K562 (cell line): ENCODE data around the gene SDF4. TPM values are rescaled to one million over a fixed set of nuclear protein-coding genes. Genes with fewer than 3 reads are reported as not detected.
A peak's percentile ranks its signal among the peaks of the same experiment; 100 is the strongest.

ENCODE experiments used
- ATAC-seq: fragments of 200-7000 bp; cut with Tn5 transposase; 3 replicates; pipeline ENCODE4 v1.9.1; 2020; ENCODE audit warnings: moderate library complexity
- BruUV-seq: library from RNA; stranded (reverse); fragments of 400-500 nt; replicated peaks from 2 replicates; lab custom pipeline; 2021; lab: Mats Ljungman, UMichigan
- CTCF ChIA-PET: fragments of 300-600 bp; formaldehyde crosslinking; extraction: SDS; loops from one replicate; lab custom pipeline; 2021; ENCODE audit warnings: low intra/inter-chr PET ratio; lab: Yijun Ruan, JAX
- POLR2A ChIA-PET: fragments of 300-600, 350-650 bp; sonication (Branson Sonifier 250); formaldehyde crosslinking; extraction: SDS; loops from one replicate; lab custom pipeline; 2021; ENCODE audit warnings: antibody characterized with exemption, inconsistent platforms; lab: Yijun Ruan, JAX
- DNase-seq, 4 experiments: peaks; one replicate each; pipeline versions ENCODE4 v3.0.0 to v3.0.0-alpha.2; 2011 to 2018; ENCODE audit warnings: low spot score in 3 of 4, mixed read lengths in 3 of 4; ENCODE audit errors: extremely low read depth in 1 of 4
- FAIRE-seq: peaks from 2 replicates; lab custom pipeline; 2011; peaks lifted over from hg19 to GRCh38; lab: Jason Lieb, UNC
- H2AFZ ChIP-seq: 2 replicates; pipeline ENCODE4 v1.6.0; 2011; ENCODE audit warnings: low read depth, low read length, control low read depth, inconsistent platforms
- H3K27ac ChIP-seq: fragments of 200-600 bp; 3 replicates; pipeline ENCODE4 v1.8.0; 2011; ENCODE audit warnings: low read depth, mild to moderate bottlenecking, control low read depth, inconsistent platforms, low read length, moderate library complexity, mixed read lengths; ENCODE audit errors: extremely low read depth
- H3K27me3 ChIP-seq, 2 experiments: fragments of 300-600 bp in 1 of 2; 2 replicates in 1 of 2; 3 replicates in 1 of 2; pipeline versions ENCODE4 v1.6.0 to v1.8.0; 2011; ENCODE audit warnings: inconsistent platforms in 2 of 2, low read length in 2 of 2, mild to moderate bottlenecking in 1 of 2, mixed read lengths in 1 of 2, moderate library complexity in 1 of 2; ENCODE audit not compliant: control insufficient read depth in 2 of 2, insufficient read depth in 2 of 2
- H3K36me3 ChIP-seq: fragments of 300-600 bp; 3 replicates; pipeline ENCODE4 v1.8.0; 2011; ENCODE audit warnings: mild to moderate bottlenecking, low read length, inconsistent platforms; ENCODE audit not compliant: control insufficient read depth, insufficient read depth
- H3K4me1 ChIP-seq, 2 experiments: fragments of 200-600 bp in 1 of 2; replicated peaks in 1 of 2; 2 replicates in 1 of 2; 3 replicates in 1 of 2; pipeline versions ENCODE4 v1.5.1 to v1.8.0; 2011; ENCODE audit warnings: inconsistent platforms in 2 of 2, low read length in 2 of 2, mild to moderate bottlenecking in 1 of 2, mixed read lengths in 1 of 2, moderate library complexity in 1 of 2; ENCODE audit not compliant: control insufficient read depth in 2 of 2, insufficient read depth in 2 of 2
- H3K4me2 ChIP-seq: 2 replicates; pipeline ENCODE4 v1.6.1; 2011; ENCODE audit warnings: low read length, control low read depth, inconsistent platforms, mixed read lengths; ENCODE audit not compliant: insufficient read depth
- H3K4me3 ChIP-seq: fragments of 200-600 bp; sonication (generic), shearing (Covaris generic); 2 replicates; pipeline ENCODE4 v1.5.1; 2016; ENCODE audit warnings: control low read depth, inconsistent platforms
- H3K79me2 ChIP-seq: fragments of 200-600 bp; 3 replicates; pipeline ENCODE4 v1.8.0; 2011; ENCODE audit warnings: low read length, inconsistent platforms; ENCODE audit not compliant: control insufficient read depth, insufficient read depth
- H3K9ac ChIP-seq, 2 experiments: 2 replicates each; pipeline versions ENCODE4 v1.6.0 to v1.6.1; 2011; ENCODE audit warnings: low read depth in 2 of 2, low read length in 2 of 2, control low read depth in 1 of 2, inconsistent platforms in 1 of 2, mild to moderate bottlenecking in 1 of 2, mixed read lengths in 1 of 2; ENCODE audit not compliant: insufficient read depth in 1 of 2
- H3K9me1 ChIP-seq: one replicate; pipeline ENCODE4 v1.6.0; 2011; ENCODE audit warnings: inconsistent platforms, mild to moderate bottlenecking, low read length, moderate library complexity; ENCODE audit not compliant: control insufficient read depth, insufficient read depth
- H3K9me3 ChIP-seq: replicated peaks from 2 replicates; pipeline ENCODE4 v1.5.1; 2011; ENCODE audit warnings: low read depth, low read length, inconsistent platforms; ENCODE audit not compliant: control insufficient read depth, insufficient read depth
- H4K20me1 ChIP-seq: replicated peaks from 2 replicates; pipeline ENCODE4 v1.6.1; 2011; ENCODE audit warnings: low read length, inconsistent platforms, mixed read lengths; ENCODE audit not compliant: control insufficient read depth, insufficient read depth
- BRCA1 ChIP-seq, 2 experiments: fragments of 450-650 bp in 1 of 2; sonication (generic) in 1 of 2; formaldehyde crosslinking in 1 of 2; IDR thresholded peaks; 2 replicates each; pipeline versions ENCODE4 v1.5.0 to v1.6.1; 2017 to 2020; ENCODE audit warnings: mild to moderate bottlenecking in 1 of 2, missing genetic modification reagents in 1 of 2
- CCNT2 ChIP-seq: IDR thresholded peaks from 2 replicates; pipeline ENCODE4 v1.6.1; 2011; ENCODE audit warnings: borderline replicate concordance, low read depth, mild to moderate bottlenecking, moderate library complexity, mixed read lengths, low read length; ENCODE audit not compliant: insufficient read length; ENCODE audit errors: extremely low read depth
- DLX4 ChIP-seq: fragments of 250-450 bp; sonication (Bioruptor Pico); IDR thresholded peaks from 2 replicates; pipeline ENCODE4 v1.6.1; 2021; ENCODE audit warnings: mild to moderate bottlenecking
- FUS ChIP-seq: fragments of 200-400 bp; formaldehyde crosslinking; optimal IDR thresholded peaks from 2 replicates; pipeline ENCODE3; 2017; ENCODE audit warnings: low read depth, low read length
- L3MBTL2 ChIP-seq: fragments of 450-650 bp; IDR thresholded peaks from 2 replicates; pipeline ENCODE4 v1.6.1; 2016; ENCODE audit warnings: mild to moderate bottlenecking, moderate library complexity
- MAX ChIP-seq: sonication (generic); formaldehyde crosslinking; IDR thresholded peaks from 2 replicates; pipeline ENCODE4 v1.9.0; 2022; ENCODE audit warnings: mild to moderate bottlenecking, missing genetic modification reagents
- RBM34 ChIP-seq: fragments of 200-400 bp; formaldehyde crosslinking; IDR thresholded peaks from 2 replicates; pipeline ENCODE4 v1.6.1; 2018; ENCODE audit warnings: low read length, borderline replicate concordance; ENCODE audit not compliant: insufficient read depth
- RBM39 ChIP-seq: fragments of 200-400 bp; formaldehyde crosslinking; optimal IDR thresholded peaks from 2 replicates; pipeline ENCODE3; 2018; ENCODE audit warnings: low read depth, low read length
- THRAP3 ChIP-seq: fragments of 450-650 bp; IDR thresholded peaks from 2 replicates; pipeline ENCODE4 v1.6.1; 2016; ENCODE audit warnings: mild to moderate bottlenecking, inconsistent platforms, borderline replicate concordance
- ZFP36 ChIP-seq: fragments of 150-350 bp; IDR thresholded peaks from 2 replicates; pipeline ENCODE4 v1.6.1; 2018; ENCODE audit warnings: low read length, low read depth; ENCODE audit not compliant: partially characterized antibody
- ZNF232 ChIP-seq: sonication (generic); formaldehyde crosslinking; IDR thresholded peaks from 2 replicates; pipeline ENCODE4 v1.8.0; 2022; ENCODE audit warnings: mild to moderate bottlenecking, missing genetic modification reagents
- ZNF253 ChIP-seq: fragments of 250-450 bp; sonication (Bioruptor Pico); conservative IDR thresholded peaks from 2 replicates; pipeline ENCODE4 v1.6.1; 2021; ENCODE audit warnings: mild to moderate bottlenecking
- ZNF398 ChIP-seq: fragments of 250-450 bp; sonication (Bioruptor Pico); IDR thresholded peaks from 2 replicates; pipeline ENCODE4 v1.8.0; 2021; ENCODE audit warnings: moderate library complexity, mild to moderate bottlenecking, inconsistent platforms
- WGBS: fragments of 100-300 bp; shearing (Covaris generic); methylation state at CpG from one replicate; pipeline ENCODE4 v1.1.6; 2016; ENCODE audit warnings: low coverage, mixed read lengths; ENCODE audit not compliant: insufficient coverage; ENCODE audit errors: missing lambda C conversion rate; 5-methylcytosine and 5-hydroxymethylcytosine counted together
- in situ Hi-C: fragments of 300-500 bp; cut with MboI; formaldehyde crosslinking; loops from 4 replicates; pipeline ENCODE4 v1.15.0; 2018; ENCODE audit warnings: inconsistent platforms, mixed read lengths
- intact Hi-C: fragments of 100-400 bp; cut with micrococcal nuclease; formaldehyde crosslinking; loops from 2 replicates; pipeline ENCODE4 v1.14.2; 2022
- polyA plus RNA-seq, 8 experiments: library from polyadenylated mRNA; depleted of rRNA in 4 of 8; stranded (reverse) in 5 of 8; unstranded in 3 of 8; fragments of >200 nt; fragmentation: Nextera tagmentation in 2 of 8; fragmentation: Illumina TruSeq in 1 of 8; extraction: Ambion mirVana in 2 of 8; extraction: Trizol in 1 of 8; gene quantifications; 2 replicates each; pipeline versions ENCODE4 v1.2.1 to v1.2.3, GENCODE V29; 2011 to 2014; ENCODE audit warnings: inconsistent platforms in 1 of 8, missing spikeins in 1 of 8
- total RNA-seq, 7 experiments: library from RNA; depleted of rRNA in 6 of 7; stranded (reverse); fragments of >200 nt in 6 of 7; fragmentation: Illumina TruSeq in 2 of 7; extraction: Trizol in 2 of 7; gene quantifications; 2 replicates each; pipeline versions ENCODE4 v1.2.1 to v1.2.3, GENCODE V29; 2011 to 2021; ENCODE audit warnings: low replicate concordance in 1 of 7
- TF ChIP-seq, protein P1 (sequence below): sonication (generic); formaldehyde crosslinking; IDR thresholded peaks from 2 replicates; pipeline ENCODE4 v1.8.0; 2022; ENCODE audit warnings: mild to moderate bottlenecking, missing genetic modification reagents, borderline replicate concordance
- TF ChIP-seq, protein P2 (sequence below): fragments of 250-450 bp; sonication (Bioruptor Pico); IDR thresholded peaks from 2 replicates; pipeline ENCODE4 v1.8.0; 2022; ENCODE audit warnings: inconsistent platforms

Gene SDF4
- total and polyA plus RNA-seq, 9 of the 15 experiments (the other 6 are each of a cell fraction or from before 2014, with no cell fraction given): 0.35 to 160 (median 65.2) TPM

- Histone ChIP-seq H3K9me3 (no peaks in the 10 kb centered on the region), H3K79me2 (peaks cover 49% of the 10 kb centered on the region), H3K27ac (peak overlapping the region; percentile 89), H3K27me3 (no peaks in the 10 kb centered on the region), H2AFZ (peak overlapping the region; percentile 86), H3K4me3 (peak overlapping the region; percentile 97), H4K20me1 (peaks cover 23% of the 10 kb centered on the region), H3K9ac (peak overlapping the region; percentile 69 to 97), H3K4me2 (peak overlapping the region; percentile 81), H3K9me1 (peaks cover 7% of the 10 kb centered on the region), H3K36me3 (peaks cover 30% of the 10 kb centered on the region), H3K4me1 (peaks cover 16 to 54% of the 10 kb centered on the region in 2 experiments; a peak in 4 of 5 replicates)
- intact Hi-C loops: no loop called here
- ChIA-PET CTCF (no interaction called here), POLR2A (interaction anchor here (0.6 to 1.2 kb wide), 4 partner anchors 10 to 854 kb away, joined by 3 to 4 read pairs (median 3); no protein-coding TSS in a partner anchor)
- DNase-seq: no peak
- peak; percentile 56 for ATAC-seq
- 26% methylated on average over 31 of the region's 31 CpGs for WGBS
- BruUV-seq: TSS peak; percentile 71
- FAIRE-seq: no peak
- in situ Hi-C loops: no loop called here
- TF ChIP-seq CCNT2: no peak
- no peak for TF ChIP-seq RBM34
- TF ChIP-seq, protein P1, sequence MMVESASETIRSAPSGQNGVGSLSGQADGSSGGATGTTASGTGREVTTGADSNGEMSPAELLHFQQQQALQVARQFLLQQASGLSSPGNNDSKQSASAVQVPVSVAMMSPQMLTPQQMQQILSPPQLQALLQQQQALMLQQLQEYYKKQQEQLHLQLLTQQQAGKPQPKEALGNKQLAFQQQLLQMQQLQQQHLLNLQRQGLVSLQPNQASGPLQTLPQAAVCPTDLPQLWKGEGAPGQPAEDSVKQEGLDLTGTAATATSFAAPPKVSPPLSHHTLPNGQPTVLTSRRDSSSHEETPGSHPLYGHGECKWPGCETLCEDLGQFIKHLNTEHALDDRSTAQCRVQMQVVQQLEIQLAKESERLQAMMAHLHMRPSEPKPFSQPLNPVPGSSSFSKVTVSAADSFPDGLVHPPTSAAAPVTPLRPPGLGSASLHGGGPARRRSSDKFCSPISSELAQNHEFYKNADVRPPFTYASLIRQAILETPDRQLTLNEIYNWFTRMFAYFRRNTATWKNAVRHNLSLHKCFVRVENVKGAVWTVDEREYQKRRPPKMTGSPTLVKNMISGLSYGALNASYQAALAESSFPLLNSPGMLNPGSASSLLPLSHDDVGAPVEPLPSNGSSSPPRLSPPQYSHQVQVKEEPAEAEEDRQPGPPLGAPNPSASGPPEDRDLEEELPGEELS: no peak
- TF ChIP-seq BRCA1 (IDR thresholded peaks at IDR 0.05): no peak
- TF ChIP-seq BRCA1 (CRISPR knock-in tag; IDR thresholded peaks at IDR 0.05): peak; percentile 65; the same call in 1 of the 2 replicates
- no peak for TF ChIP-seq ZNF232 (CRISPR knock-in tag)
- TF ChIP-seq, protein P2, sequence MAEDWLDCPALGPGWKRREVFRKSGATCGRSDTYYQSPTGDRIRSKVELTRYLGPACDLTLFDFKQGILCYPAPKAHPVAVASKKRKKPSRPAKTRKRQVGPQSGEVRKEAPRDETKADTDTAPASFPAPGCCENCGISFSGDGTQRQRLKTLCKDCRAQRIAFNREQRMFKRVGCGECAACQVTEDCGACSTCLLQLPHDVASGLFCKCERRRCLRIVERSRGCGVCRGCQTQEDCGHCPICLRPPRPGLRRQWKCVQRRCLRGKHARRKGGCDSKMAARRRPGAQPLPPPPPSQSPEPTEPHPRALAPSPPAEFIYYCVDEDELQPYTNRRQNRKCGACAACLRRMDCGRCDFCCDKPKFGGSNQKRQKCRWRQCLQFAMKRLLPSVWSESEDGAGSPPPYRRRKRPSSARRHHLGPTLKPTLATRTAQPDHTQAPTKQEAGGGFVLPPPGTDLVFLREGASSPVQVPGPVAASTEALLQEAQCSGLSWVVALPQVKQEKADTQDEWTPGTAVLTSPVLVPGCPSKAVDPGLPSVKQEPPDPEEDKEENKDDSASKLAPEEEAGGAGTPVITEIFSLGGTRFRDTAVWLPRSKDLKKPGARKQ: no peak
- no peak for TF ChIP-seq RBM39
- TF ChIP-seq ZNF253 (CRISPR knock-in tag): no peak
- no peak for TF ChIP-seq THRAP3
- TF ChIP-seq MAX (CRISPR knock-in tag): 0 out of 2 replicates have a peak, but pooled peaks have one; percentile 39
- no peak for TF ChIP-seq ZFP36
- no peak for TF ChIP-seq FUS
- no peak for TF ChIP-seq DLX4 (CRISPR knock-in tag)
- TF ChIP-seq L3MBTL2: no peak
- TF ChIP-seq ZNF398: no peak
Observed at GRCh38 chr1:1274299-1274930, 42.6 kb upstream of the SDF4 start.
